Duodenal mucosa (tissue), 2 donors: ENCODE results near the gene CHD5.

Experiments used
- H3K27ac ChIP-seq: one replicate; pipeline ENCODE4 v1.7.0; 2013; ENCODE audit warnings: low read depth, low read length
- H3K27me3 ChIP-seq, 2 donors: one replicate each; pipeline ENCODE4 v1.7.0; 2013; ENCODE audit warnings: low read length in 2 of 2, control low read depth in 1 of 2; ENCODE audit not compliant: insufficient read depth in 2 of 2, control insufficient read depth in 1 of 2
- H3K36me3 ChIP-seq, 2 donors: one replicate each; pipeline ENCODE4 v1.7.0; 2013; ENCODE audit warnings: low read length in 2 of 2, control low read depth in 1 of 2; ENCODE audit not compliant: insufficient read depth in 2 of 2, control insufficient read depth in 1 of 2
- H3K4me1 ChIP-seq, 2 donors: one replicate each; pipeline ENCODE4 v1.7.0; 2013; ENCODE audit warnings: low read length in 2 of 2, control low read depth in 1 of 2; ENCODE audit not compliant: insufficient read depth in 2 of 2, control insufficient read depth in 1 of 2
- H3K4me3 ChIP-seq, 2 donors: one replicate each; pipeline ENCODE4 v1.7.0; 2013; ENCODE audit warnings: low read length in 2 of 2, low read depth in 1 of 2
- H3K9ac ChIP-seq, 2 donors: one replicate each; pipeline ENCODE4 v1.7.0; 2013; ENCODE audit warnings: low read length in 2 of 2, low read depth in 1 of 2
- H3K9me3 ChIP-seq, 2 donors: one replicate each; pipeline ENCODE4 v1.7.0; 2013; ENCODE audit warnings: low read length in 2 of 2, control low read depth in 1 of 2; ENCODE audit not compliant: control insufficient read depth in 1 of 2

The CHD5 gene

DNA sequence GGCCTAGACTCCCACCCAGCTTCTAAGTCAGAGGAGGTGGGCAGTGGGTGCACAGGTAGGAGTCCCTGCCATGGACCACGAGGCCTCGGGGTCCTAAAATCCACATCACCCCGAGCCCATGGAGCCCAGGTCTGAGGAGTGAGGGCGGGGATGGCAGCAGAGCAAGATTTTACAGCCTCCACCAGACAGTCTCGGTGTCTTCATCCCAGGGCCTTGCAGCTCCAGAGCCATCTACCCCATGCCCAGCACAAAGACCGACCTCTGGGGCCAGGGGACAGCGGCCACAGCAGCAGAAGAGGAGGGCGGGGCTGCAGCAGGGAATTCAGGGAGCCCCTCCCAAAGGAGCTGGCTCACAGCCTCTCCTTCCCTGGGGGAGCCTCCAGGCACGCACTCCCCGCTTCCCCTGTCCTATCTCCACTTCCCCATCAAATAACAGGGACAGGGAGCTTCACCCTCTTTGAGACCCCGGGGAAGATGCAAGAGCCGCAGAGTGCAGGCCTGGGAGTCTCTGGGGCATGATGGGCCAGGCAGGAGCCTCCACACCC, 14.6 kb downstream of the CHD5 start:
- H3K36me3 ChIP-seq = no peaks in the 10 kb centered on the region
- no peak overlapping the region for H3K27ac ChIP-seq
- H3K27me3 ChIP-seq = peaks cover 0 to 17% of the 10 kb centered on the region in 2 donors

DNA sequence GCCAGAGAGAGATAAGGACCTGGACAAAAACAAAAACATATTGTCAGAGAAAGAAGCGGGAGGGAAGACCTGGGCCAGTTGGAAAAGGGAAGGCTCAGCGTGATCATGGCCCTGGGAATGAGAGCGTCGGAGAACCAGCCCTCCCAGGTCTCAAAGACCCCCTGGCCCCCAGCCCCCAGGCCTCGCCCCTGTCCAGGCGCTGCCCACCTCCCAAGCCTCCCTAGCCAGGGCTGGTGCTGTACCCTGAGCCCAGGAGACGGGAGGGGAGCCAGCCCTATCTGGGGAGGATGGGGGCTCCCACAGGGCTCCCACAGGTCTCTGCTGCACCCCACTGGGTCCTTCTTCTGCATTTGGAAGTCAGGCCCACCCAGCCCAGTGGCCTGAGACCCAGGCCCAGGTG, 15.1 kb downstream of the CHD5 start:
- Histone ChIP-seq H3K27me3 (peaks cover 0 to 17% of the 10 kb centered on the region in 2 donors), H3K4me3 (no peak overlapping the region), H3K36me3 (no peaks in the 10 kb centered on the region), H3K9ac (no peak overlapping the region), H3K9me3 (no peaks in the 10 kb centered on the region), H3K27ac (no peak overlapping the region), H3K4me1 (no peaks in the 10 kb centered on the region)

More for the DNA sequence above, 14.6 kb downstream of the CHD5 start:
- Histone ChIP-seq H3K9me3 (no peaks in the 10 kb centered on the region), H3K4me3 (no peak overlapping the region), H3K4me1 (no peaks in the 10 kb centered on the region), H3K9ac (no peak overlapping the region)

DNA sequence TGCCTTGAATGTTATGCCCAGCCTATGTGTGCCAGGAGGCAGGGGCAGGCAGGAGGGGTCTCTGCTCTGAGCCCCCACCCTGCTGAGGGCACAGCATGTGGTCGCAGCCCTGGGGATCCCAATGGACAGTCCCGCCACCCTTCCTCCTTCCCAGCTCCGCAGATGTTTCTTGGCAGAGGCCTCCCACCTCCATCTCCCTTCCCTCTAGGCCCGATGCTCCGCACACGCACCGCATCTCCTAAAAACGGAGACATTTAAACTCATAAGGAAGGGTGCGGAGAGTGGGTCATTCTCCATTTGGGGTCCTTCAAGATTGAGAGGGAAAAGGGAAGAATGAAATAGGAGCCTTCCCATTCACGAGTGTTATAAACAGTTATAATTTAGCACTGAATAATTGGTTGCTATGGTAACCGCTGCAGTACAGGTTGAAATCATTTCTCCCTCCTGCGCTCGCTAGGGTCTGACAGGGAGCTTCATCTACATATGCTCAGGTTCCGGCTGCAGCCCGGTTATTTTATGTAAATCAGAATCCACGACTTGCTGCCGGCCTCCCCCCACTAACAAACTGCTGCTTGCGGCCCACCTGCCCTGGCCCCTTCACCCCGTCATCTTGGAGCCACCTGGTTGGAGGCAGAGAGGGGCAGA, 16.0 kb downstream of the CHD5 start:
- no peaks in the 10 kb centered on the region for H3K9me3 ChIP-seq
- no peak overlapping the region for H3K4me3 ChIP-seq
- peaks cover 0 to 17% of the 10 kb centered on the region in 2 donors for H3K27me3 ChIP-seq
- no peak overlapping the region for H3K27ac ChIP-seq
- H3K9ac ChIP-seq = no peak overlapping the region
- H3K4me1 ChIP-seq = no peaks in the 10 kb centered on the region
- H3K36me3 ChIP-seq = no peaks in the 10 kb centered on the region

DNA sequence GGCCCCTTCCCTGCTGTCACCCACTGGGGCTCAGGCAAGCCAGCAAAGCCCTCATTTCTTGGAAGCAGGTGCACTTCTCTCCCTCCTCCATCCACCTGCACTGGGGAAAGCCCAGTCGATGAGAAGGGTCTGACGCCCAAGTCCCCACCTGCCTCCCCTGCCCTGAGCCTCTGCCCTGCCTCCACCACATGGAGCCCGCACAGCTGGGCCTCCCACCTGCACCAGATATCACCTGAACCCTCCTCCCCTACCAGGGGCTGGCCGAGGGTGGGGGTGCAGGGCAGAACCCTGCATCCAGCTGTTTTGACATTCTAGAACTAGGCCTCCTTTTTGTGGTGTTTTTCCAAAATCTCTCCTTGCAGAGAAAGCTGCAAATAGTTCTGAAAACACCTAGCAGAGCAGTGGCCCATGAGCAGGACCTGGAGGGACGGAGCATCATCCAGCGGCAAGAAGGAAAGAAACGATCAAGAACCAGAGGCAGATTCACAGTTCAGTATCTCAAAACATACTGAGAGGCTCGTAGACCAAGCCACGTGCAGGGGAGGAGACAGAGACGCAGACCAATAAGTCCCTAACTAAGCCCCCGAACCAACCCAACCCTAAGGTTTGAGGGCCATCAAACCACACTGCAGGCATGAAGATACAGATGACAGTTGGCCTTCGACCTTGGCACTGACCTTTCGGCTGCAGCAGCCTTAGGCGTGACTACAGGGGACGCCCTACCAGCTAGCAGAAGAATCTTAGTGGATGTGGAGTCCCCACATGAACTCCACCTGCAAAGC, 16.7 kb downstream of the CHD5 start:
- Histone ChIP-seq H3K36me3 (no peaks in the 10 kb centered on the region), H3K27ac (no peak overlapping the region), H3K9me3 (no peaks in the 10 kb centered on the region), H3K4me1 (no peaks in the 10 kb centered on the region), H3K9ac (no peak overlapping the region), H3K27me3 (peaks cover 0 to 17% of the 10 kb centered on the region in 2 donors), H3K4me3 (no peak overlapping the region)

DNA sequence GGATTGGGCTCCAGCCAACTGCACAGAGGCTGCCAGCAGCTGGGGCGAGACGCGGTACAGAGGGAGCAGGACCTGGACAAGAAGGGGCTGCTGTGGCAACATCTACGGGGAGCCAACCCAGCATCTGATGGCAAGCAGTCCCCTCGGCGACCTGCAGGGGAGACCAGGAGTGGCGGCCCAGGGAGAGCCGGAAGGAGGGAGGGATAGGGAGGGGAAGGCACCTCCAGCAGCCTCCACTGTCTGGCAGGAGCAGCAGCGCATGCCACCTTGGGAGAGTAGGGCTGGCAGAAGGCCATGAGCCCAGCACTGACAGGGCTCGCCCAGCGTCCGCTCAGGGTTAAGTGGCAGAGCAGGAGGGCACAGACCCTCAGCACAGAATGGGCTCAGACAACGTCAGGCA, 17.3 kb downstream of the CHD5 start:
- Histone ChIP-seq H3K9ac (no peak overlapping the region), H3K27ac (no peak overlapping the region), H3K9me3 (no peaks in the 10 kb centered on the region), H3K36me3 (no peaks in the 10 kb centered on the region), H3K27me3 (peaks cover 0 to 17% of the 10 kb centered on the region in 2 donors), H3K4me1 (no peaks in the 10 kb centered on the region), H3K4me3 (no peak overlapping the region)

DNA sequence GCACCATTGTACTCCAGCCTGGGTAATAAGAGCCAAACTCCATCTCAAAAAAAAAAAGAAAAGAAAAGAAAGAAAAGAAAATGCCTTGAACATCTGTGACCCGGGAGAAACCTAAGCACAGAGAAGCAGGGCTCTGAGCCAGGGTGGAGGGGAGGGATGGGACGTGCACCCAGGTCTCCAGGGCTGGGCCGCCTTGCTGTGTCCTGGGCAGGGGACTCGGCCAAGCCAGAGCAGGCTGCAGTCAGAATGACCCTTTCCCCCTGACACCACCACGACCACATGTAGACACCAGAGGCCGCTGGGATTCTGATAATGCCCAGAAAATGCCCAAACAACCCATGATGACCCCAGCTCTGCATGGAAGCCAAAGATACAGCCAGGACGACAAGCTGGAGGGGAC, 17.8 kb downstream of the CHD5 start:
- H3K9me3 ChIP-seq = no peaks in the 10 kb centered on the region
- no peaks in the 10 kb centered on the region for H3K36me3 ChIP-seq
- no peak overlapping the region for H3K27ac ChIP-seq
- no peak overlapping the region for H3K4me3 ChIP-seq
- H3K4me1 ChIP-seq = no peaks in the 10 kb centered on the region
- H3K27me3 ChIP-seq = peaks cover 1 to 17% of the 10 kb centered on the region in 2 donors
- no peak overlapping the region for H3K9ac ChIP-seq

DNA sequence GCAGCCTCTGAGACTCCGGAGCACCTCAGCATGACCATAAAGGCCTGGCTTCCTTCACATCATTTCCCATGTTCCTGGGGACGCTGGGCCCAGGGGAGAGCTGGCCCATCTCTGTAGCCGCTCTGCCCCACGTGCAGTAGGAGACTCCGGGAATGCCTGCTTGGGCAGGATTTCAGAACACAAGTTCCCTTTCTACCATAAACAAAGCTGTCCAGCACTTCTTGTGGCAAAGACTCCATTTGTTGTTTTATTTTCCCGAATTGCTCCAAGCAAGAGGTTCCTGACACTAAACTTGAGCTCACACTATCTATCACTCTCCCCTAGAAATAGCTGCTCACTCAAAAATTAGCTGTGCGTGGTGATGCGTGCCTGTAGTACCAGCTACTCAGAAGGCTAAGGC, 21.9 kb downstream of the CHD5 start:
- Histone ChIP-seq H3K9me3 (no peaks in the 10 kb centered on the region), H3K4me1 (no peaks in the 10 kb centered on the region), H3K27ac (no peak overlapping the region), H3K27me3 (peaks cover 4 to 13% of the 10 kb centered on the region in 2 donors), H3K9ac (no peak overlapping the region), H3K4me3 (no peak overlapping the region), H3K36me3 (no peaks in the 10 kb centered on the region)

DNA sequence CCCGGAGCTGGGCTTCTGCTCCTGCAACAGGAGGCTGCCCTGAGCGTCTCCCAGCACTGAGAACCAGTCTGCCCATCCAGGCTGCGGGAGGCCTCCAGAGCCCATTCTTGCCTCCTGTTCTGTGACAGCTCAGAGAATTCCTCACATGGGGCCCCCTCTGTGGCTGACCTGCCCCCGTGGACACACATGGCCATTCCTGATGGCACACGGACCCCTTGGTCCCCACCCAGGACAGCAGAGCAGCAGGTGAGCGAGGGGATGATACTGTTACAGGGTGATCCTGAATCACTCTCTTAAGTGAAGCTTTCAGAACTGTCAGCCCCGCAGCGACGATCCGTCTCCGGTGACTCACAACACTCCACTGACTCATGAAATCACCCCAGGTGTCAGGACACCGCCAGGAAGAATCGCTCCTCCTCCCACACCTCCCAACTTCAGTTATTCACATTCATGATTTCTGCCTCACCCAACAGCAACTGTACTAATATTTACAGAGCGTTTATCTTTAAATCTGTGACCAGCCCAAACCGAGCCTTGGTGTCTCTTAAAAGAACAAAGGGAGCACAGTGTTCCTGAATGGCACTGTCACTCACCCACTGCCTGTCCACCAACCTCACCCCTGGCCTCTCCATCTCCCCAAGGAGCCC, 22.5 kb downstream of the CHD5 start:
- Histone ChIP-seq H3K4me1 (no peaks in the 10 kb centered on the region), H3K9ac (no peak overlapping the region), H3K27ac (no peak overlapping the region), H3K4me3 (no peak overlapping the region), H3K9me3 (no peaks in the 10 kb centered on the region), H3K27me3 (peaks cover 4 to 8% of the 10 kb centered on the region in 2 donors), H3K36me3 (no peaks in the 10 kb centered on the region)

DNA sequence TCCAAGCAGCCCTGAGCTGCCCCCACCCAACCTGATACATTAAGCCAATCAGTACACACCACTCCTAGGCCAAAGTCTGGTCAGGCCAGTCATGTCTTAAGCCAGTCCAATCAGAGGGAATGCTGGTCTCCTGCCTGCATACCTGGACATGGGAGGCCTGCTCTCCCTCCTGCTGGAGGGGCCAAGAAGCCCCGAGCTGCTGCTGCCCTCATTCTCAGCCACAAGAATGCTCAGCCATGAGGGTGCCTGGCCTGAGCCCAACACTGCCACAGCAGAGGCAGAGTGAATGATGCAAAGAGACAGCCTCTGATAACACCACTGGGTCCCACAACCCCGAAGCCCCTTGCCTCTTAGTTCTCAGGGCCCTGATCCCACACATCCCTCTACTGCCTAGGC, 23.0 kb downstream of the CHD5 start:
- peaks cover 4 to 5% of the 10 kb centered on the region in 2 donors for H3K27me3 ChIP-seq
- H3K4me3 ChIP-seq = no peak overlapping the region
- no peaks in the 10 kb centered on the region for H3K4me1 ChIP-seq
- H3K36me3 ChIP-seq = no peaks in the 10 kb centered on the region
- H3K9me3 ChIP-seq = no peaks in the 10 kb centered on the region
- no peak overlapping the region for H3K9ac ChIP-seq
- no peak overlapping the region for H3K27ac ChIP-seq
